Tibial nerve (tissue), 4 donors: ENCODE results near the gene PSD2. TPM values are rescaled to one million over a fixed set of nuclear protein-coding genes. Genes with fewer than 3 reads are reported as not detected.

ENCODE experiments used
- DNase-seq, 2 donors: peaks; one replicate each; pipeline ENCODE4 v3.0.0-alpha.2; 2019; ENCODE audit warnings: low spot score in 2 of 2
- H3K27ac ChIP-seq, 4 donors: fragments of 200-600 bp; sonication (generic) in 3 of 4; one replicate each; pipeline ENCODE4 v1.5.1; 2017 to 2019; ENCODE audit warnings: mild to moderate bottlenecking in 1 of 4
- H3K27me3 ChIP-seq, 2 donors: fragments of 200-600 bp; sonication (generic) in 1 of 2; one replicate each; pipeline versions ENCODE4 v1.5.1 to v1.6.0; 2017 to 2019
- H3K36me3 ChIP-seq, 3 donors: fragments of 200-600 bp; sonication (generic); one replicate each; pipeline ENCODE4 v1.5.1; 2018 to 2019
- H3K4me1 ChIP-seq, 4 donors: fragments of 200-600 bp; sonication (generic) in 3 of 4; one replicate each; pipeline ENCODE4 v1.5.1; 2017 to 2019
- H3K4me3 ChIP-seq, 4 donors: fragments of 200-600 bp; sonication (generic) in 3 of 4; one replicate each; pipeline ENCODE4 v1.5.1; 2017 to 2019; ENCODE audit warnings: mild to moderate bottlenecking in 1 of 4, moderate library complexity in 1 of 4
- H3K9me3 ChIP-seq, 4 donors: fragments of 200-600 bp; sonication (generic) in 3 of 4; one replicate each; pipeline ENCODE4 v1.5.1; 2017 to 2019
- CTCF ChIP-seq, 5 experiments: fragments of 200-600 bp in 3 of 5; fragments of 450-650 bp in 2 of 5; sonication (generic) in 3 of 5; IDR thresholded peaks; one replicate each; pipeline ENCODE4 v1.5.1; 2016 to 2019; ENCODE audit warnings: antibody characterized with exemption in 5 of 5, mild to moderate bottlenecking in 3 of 5, moderate library complexity in 2 of 5
- EP300 ChIP-seq, 2 donors: sonication (generic); formaldehyde crosslinking; IDR thresholded peaks; one replicate each; pipeline ENCODE4 v1.6.1; 2017; ENCODE audit warnings: antibody characterized with exemption in 2 of 2, mild to moderate bottlenecking in 1 of 2
- POLR2A ChIP-seq, 2 donors: fragments of 450-650 bp; IDR thresholded peaks; one replicate each; pipeline ENCODE4 v1.6.1; 2017; ENCODE audit warnings: antibody characterized with exemption in 2 of 2, mild to moderate bottlenecking in 2 of 2, moderate library complexity in 2 of 2
- WGBS, 2 donors: methylation state at CpG; one replicate each; pipeline ENCODE4 v1.1.5; 2018; 5-methylcytosine and 5-hydroxymethylcytosine counted together
- total RNA-seq, 4 donors: library from RNA; depleted of rRNA; stranded (reverse); fragments of >200 nt; gene quantifications; one replicate each; pipeline ENCODE4 v1.1.0, GENCODE V29; 2016

Gene PSD2
- total RNA-seq, 4 donors from 2014 or later, result under 0.01 to 0.30 (median 0.21) TPM; not detected in 1

- TF ChIP-seq EP300 (IDR thresholded peaks at IDR 0.05) (no peak), POLR2A (IDR thresholded peaks at IDR 0.05) (no peak), CTCF (IDR thresholded peaks at IDR 0.05) (no peak)
- Histone ChIP-seq H3K4me1 (peaks cover 0 to 18% (median 0%) of the 10 kb centered on the region in 4 donors), H3K27me3 (peaks cover 0 to 11% of the 10 kb centered on the region in 2 donors), H3K9me3 (no peaks in the 10 kb centered on the region), H3K4me3 (no peak overlapping the region), H3K36me3 (peaks cover 0 to 19% (median 0%) of the 10 kb centered on the region in 3 donors), H3K27ac (no peak overlapping the region)
- WGBS, 2 donors, result 66 to 69% methylated on average over 3 of the region's 3 CpGs
- DNase-seq, result no peak
Observed at GRCh38 chr5:139850423-139851016, 54.9 kb downstream of the PSD2 start.

- TF ChIP-seq CTCF (IDR thresholded peaks at IDR 0.05) (no peak), POLR2A (IDR thresholded peaks at IDR 0.05) (no peak), EP300 (IDR thresholded peaks at IDR 0.05) (no peak)
- 91 to 92% methylated on average over 15 to 18 of the region's 19 CpGs for whole genome bisulfite sequencing, 2 donors
Observed at GRCh38 chr5:139851558-139851957, 56.0 kb downstream of the PSD2 start.

GRCh38 chr5:139852696-139853095 is 57.1 kb downstream of the PSD2 start:
- Histone ChIP-seq H3K27ac (no peak overlapping the region), H3K4me1 (peaks cover 0 to 9% (median 0%) of the 10 kb centered on the region in 4 donors), H3K9me3 (no peaks in the 10 kb centered on the region), H3K36me3 (peaks cover 0 to 19% (median 0%) of the 10 kb centered on the region in 3 donors), H3K4me3 (no peak overlapping the region), H3K27me3 (no peaks in the 10 kb centered on the region)
- TF ChIP-seq EP300 (IDR thresholded peaks at IDR 0.05) (no peak), CTCF (IDR thresholded peaks at IDR 0.05) (no peak), POLR2A (IDR thresholded peaks at IDR 0.05) (no peak)
- WGBS, 2 donors, result 90 to 93% methylated on average over 8 of the region's 8 CpGs
- DNase-seq, result no peak

More at GRCh38 chr5:139851558-139851957, 56.0 kb downstream of the PSD2 start:
- peaks cover 0 to 18% (median 0%) of the 10 kb centered on the region in 4 donors for H3K4me1 ChIP-seq
- H3K9me3 ChIP-seq, result no peaks in the 10 kb centered on the region
- no peak overlapping the region for H3K4me3 ChIP-seq
- H3K36me3 ChIP-seq, result peaks cover 0 to 19% (median 0%) of the 10 kb centered on the region in 3 donors
- H3K27ac ChIP-seq, result no peak overlapping the region
- DNase-seq, result no peak
- H3K27me3 ChIP-seq, result peaks cover 0 to 6% of the 10 kb centered on the region in 2 donors

GRCh38 chr5:139854029-139854605 is 58.5 kb downstream of the PSD2 start:
- no peaks in the 10 kb centered on the region for H3K4me1 ChIP-seq
- no peaks in the 10 kb centered on the region for H3K27me3 ChIP-seq
- DNase-seq, result no peak
- TF ChIP-seq EP300 (IDR thresholded peaks at IDR 0.05), result no peak
- TF ChIP-seq CTCF (IDR thresholded peaks at IDR 0.05), result no peak
- TF ChIP-seq POLR2A (IDR thresholded peaks at IDR 0.05), result no peak
- H3K36me3 ChIP-seq, result peaks cover 0 to 19% (median 0%) of the 10 kb centered on the region in 3 donors
- no peaks in the 10 kb centered on the region for H3K9me3 ChIP-seq
- 92 to 93% methylated on average over 7 of the region's 7 CpGs for WGBS, 2 donors
- no peak overlapping the region for H3K4me3 ChIP-seq
- H3K27ac ChIP-seq, result no peak overlapping the region

GRCh38 chr5:139854953-139855352 is 59.3 kb downstream of the PSD2 start:
- Histone ChIP-seq H3K27me3 (no peaks in the 10 kb centered on the region), H3K4me1 (no peaks in the 10 kb centered on the region), H3K4me3 (no peak overlapping the region), H3K9me3 (no peaks in the 10 kb centered on the region), H3K36me3 (peaks cover 0 to 19% (median 0%) of the 10 kb centered on the region in 3 donors), H3K27ac (no peak overlapping the region)
- TF ChIP-seq POLR2A (IDR thresholded peaks at IDR 0.05) (no peak), CTCF (IDR thresholded peaks at IDR 0.05) (no peak), EP300 (IDR thresholded peaks at IDR 0.05) (no peak)
- 95% methylated on average over 5 of the region's 5 CpGs for WGBS, 2 donors
- no peak for DNase-seq
